Pancreas (tissue), 10 donors: Measurements from ENCODE around the gene EFHD2. TPM values are rescaled to one million over a fixed set of nuclear protein-coding genes. Genes with fewer than 3 reads are reported as not detected.

Experiments used
- ATAC-seq, 4 donors: fragments of 200-7000 bp; cut with Tn5 transposase; one replicate each; pipeline versions ENCODE4 v1.8.0 to v1.9.1; 2020; ENCODE audit warnings: mild to moderate bottlenecking in 4 of 4, moderate library complexity in 4 of 4
- DNase-seq, 6 donors: peaks; one replicate each; pipeline ENCODE4 v3.0.0-alpha.2; 2020
- FAIRE-seq: peaks from 2 replicates; lab custom pipeline; 2012; peaks lifted over from hg19 to GRCh38; lab: Jason Lieb, UNC
- H3K27ac ChIP-seq, 4 donors: fragments of 200-600 bp; sonication (generic); 1 replicate in 3 of 4; 2 replicates in 1 of 4; pipeline versions ENCODE4 v1.5.0 to v1.8.0; 2020
- H3K27me3 ChIP-seq, 4 donors: fragments of 200-600 bp; one replicate each; pipeline ENCODE4 v1.8.0; 2021
- H3K36me3 ChIP-seq, 3 donors: fragments of 200-600 bp; sonication (generic) in 1 of 3; one replicate each; pipeline versions ENCODE4 v1.5.0 to v1.8.0; 2020 to 2021
- H3K4me1 ChIP-seq, 3 donors: fragments of 200-600 bp; one replicate each; pipeline ENCODE4 v1.8.0; 2021
- H3K4me3 ChIP-seq, 4 donors: fragments of 200-600 bp; sonication (generic) in 2 of 4; one replicate each; pipeline versions ENCODE4 v1.5.0 to v1.8.0; 2020 to 2021
- H3K9me3 ChIP-seq, 4 donors: fragments of 200-600 bp; one replicate each; pipeline ENCODE4 v1.8.0; 2021
- CTCF ChIP-seq, 4 donors: fragments of 200-600 bp; sonication (generic) in 3 of 4; IDR thresholded peaks; one replicate each; pipeline versions ENCODE4 v1.5.0 to v1.8.0; 2021; ENCODE audit warnings: antibody characterized with exemption in 4 of 4
- WGBS, 2 donors: extraction: QIAGEN DNeasy Blood & Tissue Kit; methylation state at CpG; one replicate each; pipeline ENCODE4 v1.1.7; 2013; 5-methylcytosine and 5-hydroxymethylcytosine counted together
- intact Hi-C, 3 donors: fragments of 100-400 bp; cut with DNase I; formaldehyde crosslinking; loops; one replicate each; pipeline versions ENCODE4 v1.11.1 to v1.14.2; 2022
- polyA plus RNA-seq, 2 donors: library from polyadenylated mRNA; stranded (reverse); fragments of 200-250 nt; gene quantifications; one replicate each; pipeline ENCODE4 v1.2.3, GENCODE V29; 2013
- total RNA-seq, 6 donors: library from RNA; stranded (reverse); fragmentation: NEBNext Ultra II Directional in 4 of 6; extraction: Animal tissue kit (Norgen Biotek cat#: 25700) in 4 of 6; gene quantifications; one replicate each; pipeline versions ENCODE4 v1.2.1 to v1.2.4, GENCODE V29; 2021 to 2023
- donor health status: healthy with polysubstance abuse.
- donor health status: DM: no; HTN: no; CAD: no; lungs with moderate emphysema.
- donor health status: DM: no; HTN: no; CAD: no.
- donor health status: control.
- donor health status: control.
- donor health status: Bipolar disorder and iron deficiency.
- donor health status: DM: yes; HTN: yes; CAD: no.
- donor health status: DM: no; HTN: no; CAD: no.
- donor health status: DM: no; HTN: no; CAD: no.
- donor health status: DM: yes; HTN: yes; CAD: no.

The EFHD2 gene
- total and polyA plus RNA-seq, 8 donors, result 30.5 to 47.4 (median 38.8) TPM

- H3K27me3 ChIP-seq, result no peaks in the 10 kb centered on the region
- no peak for TF ChIP-seq CTCF (IDR thresholded peaks at IDR 0.05)
- peak overlapping the region in 1 of 4 donors; percentile 5 for H3K4me3 ChIP-seq
- peaks cover 0 to 16% (median 0%) of the 10 kb centered on the region in 3 donors for H3K36me3 ChIP-seq
- ATAC-seq (peak; percentile 84 to 89 (median 86)), DNase-seq (peak; percentile 76 to 93 (median 90)), FAIRE-seq (no peak)
- intact Hi-C loops, result no loop called here
- peak overlapping the region; percentile 74 to 81 (median 77) for H3K27ac ChIP-seq
- no peaks in the 10 kb centered on the region for H3K9me3 ChIP-seq
- WGBS, 2 donors, result 31 to 42% methylated on average over 13 of the region's 13 CpGs
- H3K4me1 ChIP-seq, result peaks cover 10 to 58% (median 47%) of the 10 kb centered on the region in 3 donors
Measured at GRCh38 chr1:15424146-15424667, 14.5 kb downstream of the EFHD2 start.

- WGBS, 2 donors, result 44 to 48% methylated on average over 5 of the region's 5 CpGs
- H3K27ac ChIP-seq, result peak overlapping the region; percentile 74 to 81 (median 77)
Measured at GRCh38 chr1:15424981-15425380, 15.3 kb downstream of the EFHD2 start.

GRCh38 chr1:15425521-15425920 is 15.8 kb downstream of the EFHD2 start:
- ATAC-seq (no peak), DNase-seq (no peak), FAIRE-seq (no peak)
- Histone ChIP-seq H3K36me3 (peaks cover 0 to 16% (median 0%) of the 10 kb centered on the region in 3 donors), H3K27me3 (no peaks in the 10 kb centered on the region), H3K4me1 (peaks cover 10 to 54% (median 43%) of the 10 kb centered on the region in 3 donors), H3K4me3 (no peak overlapping the region), H3K9me3 (no peaks in the 10 kb centered on the region), H3K27ac (peak overlapping the region; percentile 74 to 81 (median 77))
- WGBS, 2 donors, result 84 to 87% methylated on average over 10 of the region's 10 CpGs
- no peak for TF ChIP-seq CTCF (IDR thresholded peaks at IDR 0.05)
- intact Hi-C loops, result loop anchor here in 1 of 3 donors (5.0 kb wide), 1 partner anchor 98 kb away; no protein-coding TSS in a partner anchor

More at GRCh38 chr1:15424981-15425380, 15.3 kb downstream of the EFHD2 start:
- intact Hi-C loops, result loop anchor here in 1 of 3 donors (5.0 kb wide), 1 partner anchor 98 kb away; no protein-coding TSS in a partner anchor
- Histone ChIP-seq H3K4me1 (peaks cover 10 to 54% (median 47%) of the 10 kb centered on the region in 3 donors), H3K4me3 (no peak overlapping the region), H3K9me3 (no peaks in the 10 kb centered on the region), H3K27me3 (no peaks in the 10 kb centered on the region), H3K36me3 (peaks cover 0 to 16% (median 0%) of the 10 kb centered on the region in 3 donors)
- DNase-seq (peak in 2 of 6 donors; percentile 27 to 51), ATAC-seq (no peak), FAIRE-seq (no peak)
- no peak for TF ChIP-seq CTCF (IDR thresholded peaks at IDR 0.05)

- no peak for TF ChIP-seq CTCF (IDR thresholded peaks at IDR 0.05)
- Histone ChIP-seq H3K4me1 (peaks cover 10 to 54% (median 41%) of the 10 kb centered on the region in 3 donors), H3K27ac (peak overlapping the region in 3 of 4 donors; percentile 74 to 81 (median 80)), H3K27me3 (no peaks in the 10 kb centered on the region), H3K4me3 (no peak overlapping the region), H3K9me3 (no peaks in the 10 kb centered on the region), H3K36me3 (peaks cover 0 to 16% (median 0%) of the 10 kb centered on the region in 3 donors)
- DNase-seq (peak in 2 of 6 donors; percentile 9 to 16), FAIRE-seq (no peak), ATAC-seq (no peak)
- 58 to 66% methylated on average over 6 of the region's 6 CpGs for WGBS, 2 donors
- intact Hi-C loops, result loop anchor here in 1 of 3 donors (5.0 kb wide), 1 partner anchor 99 kb away; no protein-coding TSS in a partner anchor
Measured at GRCh38 chr1:15425958-15426357, 16.3 kb downstream of the EFHD2 start.
